Liver (tissue), 3 donors: Measurements from ENCODE around the gene NMNAT2.

Source experiments
- EGR1 ChIP-seq, 2 donors: IDR thresholded peaks; 2 replicates each; pipeline ENCODE4 v1.6.1; 2016 to 2018; ENCODE audit warnings: antibody characterized with exemption in 2 of 2, low read depth in 2 of 2
- FOXA1 ChIP-seq: IDR thresholded peaks from 2 replicates; pipeline ENCODE4 v1.6.1; 2016; ENCODE audit warnings: antibody characterized with exemption
- GABPA ChIP-seq, 2 donors: IDR thresholded peaks in 1 of 2; conservative IDR thresholded peaks in 1 of 2; 2 replicates each; pipeline ENCODE4 v1.6.1; 2016; ENCODE audit warnings: antibody characterized with exemption in 2 of 2, mild to moderate bottlenecking in 1 of 2, moderate library complexity in 1 of 2
- JUND ChIP-seq, 2 donors: IDR thresholded peaks; 2 replicates each; pipeline ENCODE4 v1.6.1; 2016; ENCODE audit warnings: antibody characterized with exemption in 2 of 2
- RAD21 ChIP-seq, 2 donors: IDR thresholded peaks; 2 replicates each; pipeline ENCODE4 v1.6.1; 2016; ENCODE audit warnings: antibody characterized with exemption in 2 of 2, mild to moderate bottlenecking in 2 of 2
- REST ChIP-seq: IDR thresholded peaks from 2 replicates; pipeline ENCODE4 v1.6.1; 2016; ENCODE audit warnings: antibody characterized with exemption, mild to moderate bottlenecking
- RXRA ChIP-seq, 2 donors: IDR thresholded peaks; 2 replicates each; pipeline ENCODE4 v1.6.1; 2017 to 2018; ENCODE audit warnings: antibody characterized with exemption in 2 of 2, mild to moderate bottlenecking in 1 of 2
- SP1 ChIP-seq: IDR thresholded peaks from 2 replicates; pipeline ENCODE4 v1.6.1; 2018; ENCODE audit warnings: antibody characterized with exemption, mild to moderate bottlenecking
- TAF1 ChIP-seq: conservative IDR thresholded peaks from 2 replicates; pipeline ENCODE4 v1.6.1; 2016; ENCODE audit warnings: antibody characterized with exemption, mild to moderate bottlenecking
- YY1 ChIP-seq: IDR thresholded peaks from 2 replicates; pipeline ENCODE4 v1.6.1; 2016; ENCODE audit warnings: antibody characterized with exemption, mild to moderate bottlenecking
- TF ChIP-seq, protein P1 (sequence below): IDR thresholded peaks from 2 replicates; pipeline ENCODE4 v1.6.1; 2016; ENCODE audit warnings: antibody characterized with exemption
- TF ChIP-seq, protein P2 (sequence below): fragments of 150-350 bp; IDR thresholded peaks from 2 replicates; pipeline ENCODE4 v1.5.1; 2017; ENCODE audit warnings: improper control_type of control experiment, low read depth, low read length; ENCODE audit not compliant: missing input control
- TF ChIP-seq, protein P3 (sequence below): IDR thresholded peaks from 2 replicates; pipeline ENCODE4 v1.6.1; 2016; ENCODE audit warnings: antibody characterized with exemption
- TF ChIP-seq, protein P4 (sequence below): IDR thresholded peaks from 2 replicates; pipeline ENCODE4 v1.6.1; 2016; ENCODE audit warnings: antibody characterized with exemption
- donor health status: healthy.
- donor health status: healthy.

- TF ChIP-seq, protein P1, sequence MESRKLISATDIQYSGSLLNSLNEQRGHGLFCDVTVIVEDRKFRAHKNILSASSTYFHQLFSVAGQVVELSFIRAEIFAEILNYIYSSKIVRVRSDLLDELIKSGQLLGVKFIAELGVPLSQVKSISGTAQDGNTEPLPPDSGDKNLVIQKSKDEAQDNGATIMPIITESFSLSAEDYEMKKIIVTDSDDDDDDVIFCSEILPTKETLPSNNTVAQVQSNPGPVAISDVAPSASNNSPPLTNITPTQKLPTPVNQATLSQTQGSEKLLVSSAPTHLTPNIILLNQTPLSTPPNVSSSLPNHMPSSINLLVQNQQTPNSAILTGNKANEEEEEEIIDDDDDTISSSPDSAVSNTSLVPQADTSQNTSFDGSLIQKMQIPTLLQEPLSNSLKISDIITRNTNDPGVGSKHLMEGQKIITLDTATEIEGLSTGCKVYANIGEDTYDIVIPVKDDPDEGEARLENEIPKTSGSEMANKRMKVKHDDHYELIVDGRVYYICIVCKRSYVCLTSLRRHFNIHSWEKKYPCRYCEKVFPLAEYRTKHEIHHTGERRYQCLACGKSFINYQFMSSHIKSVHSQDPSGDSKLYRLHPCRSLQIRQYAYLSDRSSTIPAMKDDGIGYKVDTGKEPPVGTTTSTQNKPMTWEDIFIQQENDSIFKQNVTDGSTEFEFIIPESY: no peak
- TF ChIP-seq TAF1: no peak
- TF ChIP-seq, protein P2, sequence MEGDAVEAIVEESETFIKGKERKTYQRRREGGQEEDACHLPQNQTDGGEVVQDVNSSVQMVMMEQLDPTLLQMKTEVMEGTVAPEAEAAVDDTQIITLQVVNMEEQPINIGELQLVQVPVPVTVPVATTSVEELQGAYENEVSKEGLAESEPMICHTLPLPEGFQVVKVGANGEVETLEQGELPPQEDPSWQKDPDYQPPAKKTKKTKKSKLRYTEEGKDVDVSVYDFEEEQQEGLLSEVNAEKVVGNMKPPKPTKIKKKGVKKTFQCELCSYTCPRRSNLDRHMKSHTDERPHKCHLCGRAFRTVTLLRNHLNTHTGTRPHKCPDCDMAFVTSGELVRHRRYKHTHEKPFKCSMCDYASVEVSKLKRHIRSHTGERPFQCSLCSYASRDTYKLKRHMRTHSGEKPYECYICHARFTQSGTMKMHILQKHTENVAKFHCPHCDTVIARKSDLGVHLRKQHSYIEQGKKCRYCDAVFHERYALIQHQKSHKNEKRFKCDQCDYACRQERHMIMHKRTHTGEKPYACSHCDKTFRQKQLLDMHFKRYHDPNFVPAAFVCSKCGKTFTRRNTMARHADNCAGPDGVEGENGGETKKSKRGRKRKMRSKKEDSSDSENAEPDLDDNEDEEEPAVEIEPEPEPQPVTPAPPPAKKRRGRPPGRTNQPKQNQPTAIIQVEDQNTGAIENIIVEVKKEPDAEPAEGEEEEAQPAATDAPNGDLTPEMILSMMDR: no peak
- TF ChIP-seq, protein P3, sequence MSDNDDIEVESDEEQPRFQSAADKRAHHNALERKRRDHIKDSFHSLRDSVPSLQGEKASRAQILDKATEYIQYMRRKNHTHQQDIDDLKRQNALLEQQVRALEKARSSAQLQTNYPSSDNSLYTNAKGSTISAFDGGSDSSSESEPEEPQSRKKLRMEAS: no peak
- no peak for TF ChIP-seq RAD21 (IDR thresholded peaks at IDR 0.05)
- TF ChIP-seq GABPA (IDR thresholded peaks at IDR 0.05 in 1 of 2, conservative IDR thresholded peaks at IDR 0.05 in 1 of 2): no peak
- TF ChIP-seq YY1: no peak
- TF ChIP-seq JUND (IDR thresholded peaks at IDR 0.05): no peak
- no peak for TF ChIP-seq REST
- no peak for TF ChIP-seq SP1
- TF ChIP-seq, protein P4, sequence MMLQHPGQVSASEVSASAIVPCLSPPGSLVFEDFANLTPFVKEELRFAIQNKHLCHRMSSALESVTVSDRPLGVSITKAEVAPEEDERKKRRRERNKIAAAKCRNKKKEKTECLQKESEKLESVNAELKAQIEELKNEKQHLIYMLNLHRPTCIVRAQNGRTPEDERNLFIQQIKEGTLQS: no peak
- no peak for TF ChIP-seq RXRA (IDR thresholded peaks at IDR 0.05)
- TF ChIP-seq FOXA1: no peak
- TF ChIP-seq EGR1 (IDR thresholded peaks at IDR 0.05; ENCODE audit: low read depth in 2 of 2): no peak
Measured at GRCh38 chr1:183240526-183240825, 177.7 kb downstream of the NMNAT2 start.
